HEK293 (cell line): ENCODE results near the gene HEG1.
"Not testable (repeated sequence)": the region's sequence is repeated elsewhere in the genome, so short reads cannot be mapped to it uniquely, and the experiment has no call there.

ENCODE experiments used
- KLF9 ChIP-seq: fragments of 450-650 bp; formaldehyde crosslinking; IDR thresholded peaks from 2 replicates; pipeline ENCODE4 v1.5.1; 2016; ENCODE audit warnings: missing biosample characterization, missing genetic modification characterization, low read depth
- ZBTB21 ChIP-seq: fragments of 450-650 bp; formaldehyde crosslinking; IDR thresholded peaks from 2 replicates; pipeline ENCODE4 v1.5.1; 2017; ENCODE audit warnings: missing biosample characterization, missing genetic modification characterization
- ZBTB8A ChIP-seq: fragments of 450-650 bp; formaldehyde crosslinking; IDR thresholded peaks from 2 replicates; pipeline ENCODE4 v1.5.1; 2016; ENCODE audit warnings: missing biosample characterization, missing genetic modification characterization
- ZFP37 ChIP-seq: fragments of 450-650 bp; formaldehyde crosslinking; IDR thresholded peaks from 2 replicates; pipeline ENCODE4 v1.5.1; 2016; ENCODE audit warnings: missing biosample characterization, missing genetic modification characterization
- ZIC2 ChIP-seq: fragments of 450-650 bp; formaldehyde crosslinking; IDR thresholded peaks from 2 replicates; pipeline ENCODE4 v1.5.1; 2016; ENCODE audit warnings: missing biosample characterization, missing genetic modification characterization
- ZNF114 ChIP-seq: fragments of 450-650 bp; formaldehyde crosslinking; IDR thresholded peaks from 2 replicates; pipeline ENCODE4 v1.5.0; 2017; ENCODE audit warnings: missing biosample characterization, missing genetic modification characterization
- ZNF175 ChIP-seq: fragments of 450-650 bp; formaldehyde crosslinking; IDR thresholded peaks from 2 replicates; pipeline ENCODE4 v1.5.1; 2016; ENCODE audit warnings: missing biosample characterization, missing genetic modification characterization
- ZNF23 ChIP-seq: fragments of 450-650 bp; formaldehyde crosslinking; IDR thresholded peaks from 2 replicates; pipeline ENCODE4 v1.5.1; 2016; ENCODE audit warnings: missing biosample characterization, missing genetic modification characterization, borderline replicate concordance
- ZNF274 ChIP-seq, 2 experiments: fragments of 200-500 bp in 1 of 2; fragments of 450-650 bp in 1 of 2; sonication (Bioruptor generic) in 1 of 2; formaldehyde crosslinking in 1 of 2; IDR thresholded peaks; 2 replicates each; pipeline versions ENCODE4 v1.5.1 to v1.6.1; 2014 to 2016; ENCODE audit warnings: borderline replicate concordance in 1 of 2, inconsistent platforms in 1 of 2, low read length in 1 of 2, missing biosample characterization in 1 of 2, missing genetic modification characterization in 1 of 2
- ZNF488 ChIP-seq: fragments of 450-650 bp; formaldehyde crosslinking; IDR thresholded peaks from 2 replicates; pipeline ENCODE4 v1.5.1; 2016; ENCODE audit warnings: missing biosample characterization, missing genetic modification characterization
- ZNF549 ChIP-seq: fragments of 450-650 bp; IDR thresholded peaks from 2 replicates; pipeline ENCODE4 v1.5.1; 2018; ENCODE audit warnings: missing biosample characterization, missing genetic modification characterization, mild to moderate bottlenecking, inconsistent platforms, moderate library complexity
- ZNF558 ChIP-seq: fragments of 450-650 bp; formaldehyde crosslinking; IDR thresholded peaks from 2 replicates; pipeline ENCODE4 v1.5.1; 2016; ENCODE audit warnings: missing biosample characterization, missing genetic modification characterization
- ZNF677 ChIP-seq: fragments of 450-650 bp; IDR thresholded peaks from 2 replicates; pipeline ENCODE4 v1.5.0; 2018; ENCODE audit warnings: missing biosample characterization, mild to moderate bottlenecking, missing genetic modification characterization, moderate library complexity
- TF ChIP-seq, protein P1 (sequence below): fragments of 450-650 bp; formaldehyde crosslinking; IDR thresholded peaks from 2 replicates; pipeline ENCODE4 v1.5.1; 2016; ENCODE audit warnings: missing biosample characterization, missing genetic modification characterization

GRCh38 chr3:125082339-125082738 lies 26.5 kb upstream of the HEG1 start:
- not testable (repeated sequence) for TF ChIP-seq ZIC2 (tag by site-specific recombination); ZNF677; ZNF114; ZNF549 (tag by site-specific recombination); ZBTB8A; KLF9 (tag by site-specific recombination); ZNF274 (IDR thresholded peaks at IDR 0.05; ENCODE audit: low read length); ZNF274 (tag by site-specific recombination; IDR thresholded peaks at IDR 0.05; ENCODE audit: borderline replicate concordance); ZNF558 (tag by site-specific recombination); ZBTB21 (tag by site-specific recombination); ZNF175 (tag by site-specific recombination); ZNF488 (tag by site-specific recombination); ZNF23; ZFP37 (tag by site-specific recombination)
- TF ChIP-seq, protein P1, sequence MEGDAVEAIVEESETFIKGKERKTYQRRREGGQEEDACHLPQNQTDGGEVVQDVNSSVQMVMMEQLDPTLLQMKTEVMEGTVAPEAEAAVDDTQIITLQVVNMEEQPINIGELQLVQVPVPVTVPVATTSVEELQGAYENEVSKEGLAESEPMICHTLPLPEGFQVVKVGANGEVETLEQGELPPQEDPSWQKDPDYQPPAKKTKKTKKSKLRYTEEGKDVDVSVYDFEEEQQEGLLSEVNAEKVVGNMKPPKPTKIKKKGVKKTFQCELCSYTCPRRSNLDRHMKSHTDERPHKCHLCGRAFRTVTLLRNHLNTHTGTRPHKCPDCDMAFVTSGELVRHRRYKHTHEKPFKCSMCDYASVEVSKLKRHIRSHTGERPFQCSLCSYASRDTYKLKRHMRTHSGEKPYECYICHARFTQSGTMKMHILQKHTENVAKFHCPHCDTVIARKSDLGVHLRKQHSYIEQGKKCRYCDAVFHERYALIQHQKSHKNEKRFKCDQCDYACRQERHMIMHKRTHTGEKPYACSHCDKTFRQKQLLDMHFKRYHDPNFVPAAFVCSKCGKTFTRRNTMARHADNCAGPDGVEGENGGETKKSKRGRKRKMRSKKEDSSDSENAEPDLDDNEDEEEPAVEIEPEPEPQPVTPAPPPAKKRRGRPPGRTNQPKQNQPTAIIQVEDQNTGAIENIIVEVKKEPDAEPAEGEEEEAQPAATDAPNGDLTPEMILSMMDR (tag by site-specific recombination), result not testable (repeated sequence)
